MM.1S (cell line): ENCODE measurements around the gene CNTFR.

Experiments
- EZH2 ChIP-seq: fragments of 300-600 bp; sonication (generic); optimal IDR thresholded peaks from 2 replicates; pipeline ENCODE3; 2017; ENCODE audit warnings: low read depth, mild to moderate bottlenecking, antibody characterized with exemption, low read length, mixed read lengths
- TF ChIP-seq, protein P1 (sequence below): fragments of 300-600 bp; sonication (generic); IDR thresholded peaks from 2 replicates; pipeline ENCODE4 v1.5.1; 2016; ENCODE audit warnings: antibody characterized with exemption, low read length, mixed read lengths

DNA sequence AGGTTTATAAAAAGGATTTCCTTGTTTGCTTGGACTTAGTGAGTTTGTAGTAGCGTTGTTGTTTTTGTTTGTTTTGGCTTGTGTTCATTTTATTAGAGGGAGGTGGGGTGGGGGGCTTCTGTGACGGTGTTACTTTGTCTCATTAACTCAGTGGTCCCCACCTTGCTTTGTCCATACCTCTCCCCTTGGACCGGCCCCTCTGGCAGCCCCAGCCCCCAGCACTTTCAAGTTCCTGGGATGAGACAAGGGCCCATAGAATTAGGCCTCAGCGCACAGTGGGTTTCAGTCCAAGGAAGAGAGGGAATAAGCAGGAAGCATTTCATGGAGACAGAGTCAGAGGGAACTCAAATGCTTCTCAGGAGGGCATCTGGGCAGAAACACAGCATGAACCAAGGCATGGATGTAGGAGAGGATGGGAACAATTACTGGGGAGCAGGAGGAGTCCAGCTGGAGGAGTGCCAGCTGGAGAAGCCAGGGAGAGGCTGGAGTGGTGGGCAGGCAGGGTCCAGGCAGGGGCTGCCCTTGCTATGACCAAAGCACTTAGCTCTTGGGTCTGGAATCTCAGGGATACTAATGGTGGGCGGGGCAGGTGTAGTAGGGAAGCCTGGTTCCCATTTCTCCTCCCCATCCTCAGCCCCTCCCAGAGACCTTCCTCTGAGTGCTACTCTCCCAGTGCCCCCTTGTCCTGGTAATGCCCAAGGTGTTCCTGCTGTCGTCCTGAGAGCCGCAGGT, 43.3 kb downstream of the CNTFR start:
- TF ChIP-seq EZH2, result no peak
- TF ChIP-seq, protein P1, sequence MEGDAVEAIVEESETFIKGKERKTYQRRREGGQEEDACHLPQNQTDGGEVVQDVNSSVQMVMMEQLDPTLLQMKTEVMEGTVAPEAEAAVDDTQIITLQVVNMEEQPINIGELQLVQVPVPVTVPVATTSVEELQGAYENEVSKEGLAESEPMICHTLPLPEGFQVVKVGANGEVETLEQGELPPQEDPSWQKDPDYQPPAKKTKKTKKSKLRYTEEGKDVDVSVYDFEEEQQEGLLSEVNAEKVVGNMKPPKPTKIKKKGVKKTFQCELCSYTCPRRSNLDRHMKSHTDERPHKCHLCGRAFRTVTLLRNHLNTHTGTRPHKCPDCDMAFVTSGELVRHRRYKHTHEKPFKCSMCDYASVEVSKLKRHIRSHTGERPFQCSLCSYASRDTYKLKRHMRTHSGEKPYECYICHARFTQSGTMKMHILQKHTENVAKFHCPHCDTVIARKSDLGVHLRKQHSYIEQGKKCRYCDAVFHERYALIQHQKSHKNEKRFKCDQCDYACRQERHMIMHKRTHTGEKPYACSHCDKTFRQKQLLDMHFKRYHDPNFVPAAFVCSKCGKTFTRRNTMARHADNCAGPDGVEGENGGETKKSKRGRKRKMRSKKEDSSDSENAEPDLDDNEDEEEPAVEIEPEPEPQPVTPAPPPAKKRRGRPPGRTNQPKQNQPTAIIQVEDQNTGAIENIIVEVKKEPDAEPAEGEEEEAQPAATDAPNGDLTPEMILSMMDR, result no peak
